ENCODE results near the gene EPHA2.
"Not testable (repeated sequence)": the region's sequence is repeated elsewhere in the genome, so short reads cannot be mapped to it uniquely, and the experiment has no call there.

Gene EPHA2

DNA sequence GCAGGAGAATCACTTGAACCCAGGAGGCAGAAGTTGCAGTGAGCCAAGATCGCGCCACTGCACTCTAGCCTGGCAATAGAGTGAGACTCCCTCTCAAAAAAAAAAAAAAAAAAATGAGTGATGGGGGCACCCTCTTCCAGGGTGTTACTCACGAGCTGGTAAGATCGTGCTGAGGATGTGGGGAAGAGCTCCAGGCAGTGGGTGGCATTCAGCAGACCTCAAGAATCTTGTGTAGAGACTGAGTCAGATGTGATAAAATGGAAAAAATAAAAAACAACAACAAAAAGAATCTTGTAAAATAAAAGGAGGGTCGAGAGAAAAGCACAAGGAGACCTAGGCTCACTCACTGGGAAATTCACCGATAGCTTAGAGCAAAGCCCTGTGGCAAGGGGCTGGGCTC, 38.5 kb downstream of the EPHA2 start:
- DNase-seq = no peak

DNA sequence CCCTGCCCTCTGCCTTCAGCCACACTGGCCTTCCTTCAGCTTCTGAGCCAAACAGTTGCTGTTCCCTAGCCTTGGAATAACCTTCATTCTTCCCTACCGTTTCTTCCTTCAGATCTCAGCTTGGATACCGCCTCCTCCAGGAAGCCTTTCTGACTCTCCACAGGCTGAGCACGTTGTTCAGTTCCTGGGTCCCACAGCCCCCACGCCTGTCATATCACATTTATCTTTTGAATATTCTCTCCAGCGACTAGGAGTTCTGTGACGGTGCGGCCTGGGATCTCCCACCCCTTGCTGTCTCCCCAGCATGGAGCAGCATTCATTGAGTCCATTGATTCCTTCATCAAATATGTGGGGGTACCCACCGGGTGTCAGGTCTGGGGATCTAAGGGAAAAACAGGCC, 39.2 kb downstream of the EPHA2 start:
- DNase-seq = no peak

DNA sequence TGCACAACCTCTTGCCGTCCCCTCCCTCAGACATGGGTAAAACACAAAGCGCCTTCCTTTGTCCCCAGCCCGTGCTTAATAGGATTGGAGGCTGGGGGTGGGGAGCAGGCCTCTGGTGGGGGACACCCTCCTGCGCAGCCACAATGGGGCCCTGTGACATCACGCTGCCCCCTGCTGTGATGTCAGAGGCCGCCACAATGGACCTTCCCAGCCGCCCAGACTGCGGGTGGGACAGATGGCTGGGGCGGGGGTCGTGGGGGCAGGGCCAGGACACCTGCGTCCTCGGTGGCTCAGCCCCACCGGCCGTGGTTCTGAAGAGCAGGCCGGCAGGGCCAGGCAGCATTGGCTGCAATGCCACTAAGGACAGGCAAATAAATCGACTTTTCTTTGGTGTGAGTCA, 39.9 kb downstream of the EPHA2 start:
- no peak for DNase-seq

DNA sequence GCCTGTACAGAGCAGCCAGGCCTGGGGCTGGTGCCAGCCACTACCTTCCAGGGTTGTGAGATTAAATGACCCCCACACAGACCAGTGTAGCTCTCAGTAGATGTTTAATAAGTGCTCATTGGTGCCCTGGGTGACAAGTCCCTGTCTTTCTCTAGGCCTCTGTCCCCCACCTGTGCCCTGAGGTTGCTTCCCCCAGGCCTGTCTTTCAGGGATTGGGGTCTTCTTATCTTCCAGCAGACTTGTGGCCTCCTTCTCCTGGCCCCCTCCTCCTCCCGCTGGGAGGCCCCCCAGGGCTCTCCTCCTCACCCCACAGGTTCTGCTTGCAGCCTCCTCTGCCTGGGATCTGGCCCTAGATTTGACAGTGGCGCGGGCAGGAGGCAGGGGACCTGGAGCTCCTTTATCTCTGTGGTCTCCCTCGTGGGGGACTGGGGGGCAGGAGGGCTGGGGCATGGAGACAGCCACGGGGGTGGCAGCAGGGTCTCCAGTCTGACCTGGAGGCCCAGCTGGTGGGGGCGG, 40.3 kb downstream of the EPHA2 start:
- no peak for DNase-seq

DNA sequence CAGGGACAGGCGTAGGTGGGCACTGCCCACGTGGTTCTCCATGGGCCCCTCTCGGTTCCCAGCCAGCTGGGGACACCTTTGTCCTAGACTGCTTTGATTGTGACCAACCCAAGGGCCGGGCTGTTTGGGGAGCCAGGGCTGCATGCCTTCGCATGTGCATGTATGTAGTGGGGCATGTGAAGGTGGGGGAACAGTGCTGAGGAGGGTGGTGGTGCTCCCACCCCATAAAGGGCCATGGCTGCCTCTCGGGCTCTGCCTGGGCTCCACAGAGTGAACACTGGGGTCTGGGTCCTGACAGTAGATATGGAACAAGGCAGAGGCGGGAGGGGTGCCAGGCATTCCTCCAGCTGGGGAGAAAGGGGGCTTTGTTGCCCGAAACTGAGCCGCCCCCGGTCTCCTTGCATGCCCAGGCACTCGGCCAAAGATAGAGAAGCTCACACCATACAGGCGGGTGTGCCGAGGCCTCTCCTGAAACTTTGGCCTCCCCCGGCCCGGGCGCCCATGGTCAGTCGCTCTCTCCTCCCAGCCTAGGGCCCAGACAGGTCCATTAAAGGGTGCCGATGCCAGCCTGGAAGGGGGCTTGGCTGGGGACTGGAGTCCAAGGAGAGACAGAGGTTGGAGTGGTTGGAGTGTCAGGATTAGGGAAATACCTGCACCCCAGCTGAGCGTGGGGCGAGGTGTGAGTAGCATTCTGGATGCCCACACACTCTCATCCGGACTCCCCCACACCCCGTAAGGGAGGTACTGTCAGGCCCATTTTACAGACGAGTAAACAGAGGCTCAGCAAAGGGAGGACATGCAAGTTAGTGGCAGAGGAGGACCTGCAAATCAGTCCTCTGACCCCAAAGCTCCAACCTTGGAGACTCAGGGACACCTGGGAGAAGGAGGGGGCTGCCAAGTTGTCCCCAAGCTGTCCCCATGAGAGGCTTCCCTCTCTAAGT, 41.1 kb downstream of the EPHA2 start:
- no peak for DNase-seq

DNA sequence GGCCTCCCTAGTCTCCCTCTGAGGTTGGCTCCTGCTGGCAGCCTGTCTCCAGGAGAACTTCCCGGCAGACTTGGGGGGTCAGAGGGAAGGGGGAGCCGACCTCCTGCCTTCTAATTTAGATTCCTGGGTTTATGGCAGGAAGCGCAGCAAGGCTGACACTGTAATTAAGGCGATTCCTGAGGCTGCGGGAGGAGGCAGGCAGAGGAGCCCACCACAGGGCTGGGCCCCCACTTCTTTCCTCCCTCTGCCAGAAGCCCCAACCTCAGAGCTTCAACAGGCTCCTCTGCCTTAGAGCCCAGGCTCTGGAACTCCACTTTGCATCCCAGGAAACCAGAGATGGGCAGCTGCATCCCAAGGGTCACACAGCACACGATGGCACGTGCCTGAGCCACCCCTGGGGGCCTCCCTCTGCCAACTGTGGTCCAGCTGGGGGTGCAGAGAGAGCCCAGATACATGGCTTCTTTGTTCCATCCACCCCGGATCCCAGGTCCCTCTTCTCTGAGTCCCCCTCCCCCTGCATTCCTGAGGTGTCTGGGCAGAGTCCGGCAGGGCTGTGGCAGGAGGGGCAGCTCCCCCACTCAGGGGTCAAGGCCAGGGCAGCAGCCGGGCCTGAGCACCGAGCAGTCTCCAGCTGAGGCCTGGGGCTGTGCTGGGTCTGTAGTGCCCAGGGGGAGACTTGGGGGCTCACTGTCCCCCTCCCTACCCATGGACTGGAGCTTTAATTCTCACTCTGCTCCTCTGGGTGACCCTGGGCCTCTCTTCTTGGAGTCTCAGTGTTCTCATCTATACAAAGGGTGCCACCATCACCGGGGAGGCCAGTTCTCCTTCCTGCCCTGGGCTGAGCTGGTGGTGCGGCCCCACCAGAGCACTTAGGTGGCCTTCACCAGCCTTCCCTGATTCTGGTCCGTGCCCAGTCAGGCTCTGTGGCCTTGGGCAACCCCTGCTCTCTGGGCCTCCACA, 43.0 kb downstream of the EPHA2 start:
- DNase-seq = no peak

DNA sequence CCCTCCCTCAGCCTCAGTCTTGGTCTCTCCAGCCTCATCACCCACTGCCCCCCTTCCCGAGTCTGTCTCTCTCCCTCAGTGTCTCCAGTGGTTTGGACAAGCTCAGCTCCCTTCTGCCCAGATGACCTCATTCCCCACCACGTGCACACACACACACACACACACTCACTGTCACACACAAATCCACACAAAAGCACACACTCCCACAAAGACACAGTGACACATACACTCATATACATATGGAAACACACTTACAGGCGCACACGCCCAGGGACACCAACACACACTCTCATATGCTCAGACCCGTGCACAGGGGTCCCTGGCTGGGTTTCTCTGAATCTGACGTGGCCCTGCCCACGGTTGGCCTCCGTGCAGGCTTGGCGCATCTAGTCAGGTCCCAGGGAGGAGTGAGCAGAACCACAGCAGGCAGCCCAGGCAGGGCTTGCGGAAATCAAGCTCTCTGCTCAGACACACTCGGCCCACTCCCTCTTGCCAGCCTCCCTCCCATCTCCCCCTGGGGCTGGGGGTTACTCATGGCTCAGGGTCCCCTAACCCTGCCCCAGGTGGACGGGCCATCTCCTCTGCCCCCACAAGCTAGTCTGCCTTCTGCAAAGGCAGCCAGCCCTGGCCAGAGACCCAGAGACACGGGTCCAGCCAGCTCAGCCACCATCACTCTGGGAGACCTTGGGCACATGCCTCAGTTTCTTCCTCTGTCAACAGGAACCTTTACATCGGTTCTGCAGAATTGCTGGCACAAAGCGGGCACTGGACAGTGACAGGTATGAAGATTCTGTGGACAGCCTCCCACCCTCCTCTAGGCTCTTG, 43.9 kb downstream of the EPHA2 start:
- no peak for DNase-seq

DNA sequence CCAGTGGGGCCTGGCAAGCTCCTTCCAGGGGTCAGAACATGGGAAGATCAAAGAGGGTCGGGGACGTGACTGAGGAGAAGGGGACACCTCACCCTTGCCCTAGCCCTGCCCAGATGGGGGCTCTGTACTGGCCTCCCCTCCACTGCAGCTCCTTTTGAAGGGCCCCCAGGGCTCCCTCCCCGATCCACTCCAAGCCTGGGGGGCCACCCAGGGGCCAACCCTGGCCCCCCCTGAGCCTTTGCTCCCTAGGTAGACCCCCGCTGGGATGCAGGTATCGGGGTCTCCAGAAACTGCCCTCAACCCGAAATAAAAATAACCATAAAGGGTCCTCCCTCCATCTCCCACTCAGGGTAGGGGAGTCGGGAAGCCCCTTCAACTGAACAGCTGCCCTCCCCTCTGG, 45.0 kb downstream of the EPHA2 start:
- no peak for DNase-seq

DNA sequence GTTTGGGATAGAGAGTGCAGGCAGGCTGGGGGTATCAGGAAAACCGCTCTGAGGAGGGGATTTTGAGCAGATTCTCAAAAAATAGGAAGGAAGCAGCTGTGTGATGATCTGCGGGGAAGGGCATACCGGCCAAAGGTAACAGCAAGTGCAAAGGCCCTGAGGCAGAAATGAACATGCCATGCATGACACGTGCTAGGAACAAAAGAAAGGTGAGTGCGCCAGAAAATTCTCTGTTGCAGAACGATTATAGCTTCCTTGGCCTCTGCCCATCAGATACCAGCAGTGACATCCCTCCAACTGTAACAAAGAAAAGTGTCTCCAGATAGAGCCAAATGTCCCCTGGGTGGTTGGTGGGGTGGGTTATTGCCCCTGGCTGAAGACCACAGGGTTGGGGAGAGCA, 45.4 kb downstream of the EPHA2 start:
- no peak for DNase-seq

DNA sequence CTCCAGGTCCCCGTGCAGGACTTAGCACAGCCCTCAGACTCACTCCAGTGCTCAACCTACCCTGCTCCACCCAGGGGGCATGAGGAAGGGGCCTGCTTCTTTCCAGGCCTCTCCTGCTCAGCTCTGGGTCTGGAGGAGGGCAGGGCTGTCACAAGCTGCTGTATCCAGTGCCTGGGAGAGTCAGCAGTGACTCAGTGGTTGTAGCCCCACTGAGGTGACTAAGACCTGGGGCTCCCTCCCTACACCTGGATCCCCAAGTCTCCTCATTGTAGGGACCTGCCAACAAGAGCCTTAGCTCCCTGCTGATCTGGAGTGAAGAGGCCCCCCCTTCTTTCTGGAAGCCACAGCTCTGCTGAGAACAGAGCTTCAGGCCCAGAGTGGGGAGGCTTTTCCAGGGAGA, 46.3 kb downstream of the EPHA2 start:
- DNase-seq = no peak

DNA sequence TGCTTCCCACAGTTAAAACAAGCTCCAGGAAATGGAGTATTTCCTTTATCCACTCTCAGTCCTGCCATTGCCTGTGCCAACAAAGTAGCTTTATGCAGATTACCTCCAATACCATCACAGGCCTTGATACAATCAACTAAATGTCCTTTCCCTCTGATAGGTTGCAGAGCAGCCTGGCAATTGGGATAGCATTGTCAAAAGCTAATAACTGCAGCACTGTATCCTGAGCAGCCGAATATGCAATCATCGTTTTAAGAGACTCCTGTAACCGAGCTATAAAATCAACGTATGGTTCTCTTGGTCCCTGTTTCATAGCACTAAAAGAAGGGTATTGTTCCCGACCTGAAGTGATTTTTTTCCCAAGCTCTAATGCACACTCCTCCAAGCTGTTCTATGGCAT, 48.8 kb downstream of the EPHA2 start:
- not testable (repeated sequence) for DNase-seq

DNA sequence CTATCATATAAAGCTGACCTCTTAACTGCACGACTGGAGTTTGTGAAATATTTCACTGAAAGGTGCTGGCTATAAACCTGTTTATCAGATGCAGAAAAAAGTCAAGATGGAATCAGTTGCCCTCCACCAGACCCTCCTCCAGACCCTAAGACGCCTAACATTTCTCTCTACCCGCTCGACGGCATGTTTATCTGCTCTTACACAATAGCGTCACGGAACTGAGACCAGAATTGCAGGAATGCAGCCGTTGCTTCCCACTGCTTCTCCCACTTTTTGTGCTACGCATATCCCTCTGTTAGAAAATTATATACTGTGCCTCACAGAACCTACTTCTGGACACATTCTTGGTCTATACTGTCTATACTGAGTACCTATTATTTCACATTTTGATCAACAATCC, 54.2 kb downstream of the EPHA2 start:
- no peak for DNase-seq

DNA sequence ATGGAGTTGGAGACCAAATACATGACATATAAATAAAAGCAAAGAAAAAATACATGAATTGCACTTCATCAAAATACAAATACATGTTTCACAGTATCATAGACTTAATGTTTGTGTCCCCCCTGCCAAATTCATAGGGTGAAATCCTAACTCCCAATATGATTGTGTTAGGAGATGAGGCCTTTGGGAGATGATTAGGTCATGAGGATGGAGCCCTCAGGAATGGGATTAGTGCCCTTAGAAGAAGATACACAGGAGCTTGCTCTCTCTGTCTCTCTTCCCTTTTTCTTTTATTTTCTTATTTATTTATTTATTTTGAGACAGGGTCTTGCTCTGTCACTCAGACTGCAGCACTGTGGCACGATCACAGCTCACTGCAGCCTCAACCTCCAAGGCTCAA, 56.5 kb downstream of the EPHA2 start:
- no peak for DNase-seq

DNA sequence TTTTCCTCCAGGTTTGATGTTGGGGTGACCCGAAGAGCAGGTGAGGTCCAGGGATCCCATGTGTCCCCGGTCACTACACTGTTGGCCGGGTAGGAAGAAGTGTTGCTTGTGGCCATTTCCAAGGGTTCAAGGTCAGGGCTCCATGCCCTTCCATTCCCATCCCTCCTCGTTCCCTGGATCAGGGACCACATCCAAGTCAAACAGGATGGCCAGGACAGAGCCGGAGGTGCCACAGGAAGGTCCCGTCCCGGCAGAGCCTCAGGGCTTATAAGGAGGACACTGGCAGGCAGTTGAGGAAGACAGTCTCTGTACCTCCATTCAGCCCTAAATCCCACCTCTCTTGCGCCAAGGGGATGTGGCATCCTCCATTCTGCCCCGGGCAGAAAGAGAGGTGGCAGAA, 60.4 kb downstream of the EPHA2 start:
- no peak for DNase-seq

DNA sequence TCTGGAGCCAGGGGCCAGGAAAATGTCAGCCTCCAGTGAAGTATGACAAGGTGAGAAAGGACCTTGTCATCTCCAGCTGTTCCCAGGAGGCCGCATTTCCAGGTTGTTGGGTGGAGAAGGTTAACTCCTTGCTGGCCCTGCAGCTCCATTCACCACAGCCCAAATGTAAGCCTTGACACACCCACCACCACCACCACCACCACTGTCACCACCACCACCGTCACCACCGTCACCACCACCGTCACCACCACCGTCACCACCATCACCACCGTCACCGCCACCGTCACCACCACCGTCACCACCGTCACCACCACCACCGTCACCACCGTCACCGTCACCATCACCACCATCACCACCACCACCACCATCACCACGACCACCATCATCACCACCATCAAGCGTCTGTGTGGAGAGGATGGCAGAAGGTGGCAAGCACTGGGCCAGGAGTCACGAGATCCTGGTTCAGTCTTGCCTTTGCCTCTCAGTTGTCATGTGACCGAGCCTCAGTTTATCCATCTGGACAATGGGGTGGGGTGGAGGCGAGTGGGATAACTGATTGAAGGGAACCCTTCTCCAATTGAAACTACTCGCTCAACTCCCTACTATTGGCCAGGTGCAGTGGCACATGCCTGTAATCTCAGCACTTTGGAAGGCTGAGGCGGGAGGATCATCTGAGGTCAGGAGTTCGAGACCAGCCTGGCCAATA, 61.3 kb downstream of the EPHA2 start:
- DNase-seq = no peak

DNA sequence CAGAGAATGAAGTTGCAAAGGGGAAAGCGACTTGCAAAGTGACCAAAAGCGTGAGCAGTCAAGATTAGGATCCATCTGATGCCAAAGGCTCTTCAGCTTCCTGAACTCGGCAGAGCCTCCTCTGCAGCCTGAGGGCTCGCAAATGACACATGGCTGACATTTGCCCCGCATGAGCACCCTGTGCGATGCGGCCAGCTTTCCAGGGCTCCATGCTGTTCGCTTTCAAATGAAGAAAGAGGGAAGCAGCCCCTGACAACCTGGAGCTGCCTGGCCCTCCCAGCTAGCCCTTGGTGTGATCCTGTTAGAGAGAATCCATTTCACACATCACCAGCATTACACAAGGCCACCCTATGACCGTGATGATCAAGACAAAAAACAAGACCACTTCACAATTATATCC, 62.3 kb downstream of the EPHA2 start:
- no peak for DNase-seq

DNA sequence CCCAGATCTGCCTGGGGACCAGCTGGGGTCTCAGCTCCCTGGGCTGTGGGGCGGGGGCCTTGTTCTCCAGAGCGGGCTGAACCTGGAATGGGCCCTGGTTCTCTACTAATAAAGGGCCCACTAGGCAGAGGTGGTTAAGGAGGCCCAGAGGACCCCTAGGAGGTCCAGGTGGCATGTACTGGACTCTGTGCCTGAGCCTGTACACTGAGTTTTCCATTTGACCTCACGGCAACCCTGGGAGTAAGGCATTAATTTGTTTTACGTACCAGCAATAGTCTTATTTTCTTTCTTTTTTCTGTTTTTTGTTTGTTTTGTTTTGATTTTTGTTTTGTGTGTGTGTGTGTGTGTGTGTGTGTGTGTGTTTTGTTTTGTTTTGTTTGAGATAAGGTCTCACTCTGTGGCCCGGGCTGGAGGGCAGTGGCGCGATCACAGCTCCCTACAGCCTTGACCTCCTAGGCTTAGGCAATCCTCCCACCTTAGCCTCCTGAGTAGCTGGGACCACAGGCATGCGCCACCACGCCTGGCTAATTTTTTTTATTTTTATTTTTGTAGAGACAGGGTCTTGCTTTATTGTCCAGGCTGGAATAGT, 62.9 kb downstream of the EPHA2 start:
- DNase-seq = no peak

DNA sequence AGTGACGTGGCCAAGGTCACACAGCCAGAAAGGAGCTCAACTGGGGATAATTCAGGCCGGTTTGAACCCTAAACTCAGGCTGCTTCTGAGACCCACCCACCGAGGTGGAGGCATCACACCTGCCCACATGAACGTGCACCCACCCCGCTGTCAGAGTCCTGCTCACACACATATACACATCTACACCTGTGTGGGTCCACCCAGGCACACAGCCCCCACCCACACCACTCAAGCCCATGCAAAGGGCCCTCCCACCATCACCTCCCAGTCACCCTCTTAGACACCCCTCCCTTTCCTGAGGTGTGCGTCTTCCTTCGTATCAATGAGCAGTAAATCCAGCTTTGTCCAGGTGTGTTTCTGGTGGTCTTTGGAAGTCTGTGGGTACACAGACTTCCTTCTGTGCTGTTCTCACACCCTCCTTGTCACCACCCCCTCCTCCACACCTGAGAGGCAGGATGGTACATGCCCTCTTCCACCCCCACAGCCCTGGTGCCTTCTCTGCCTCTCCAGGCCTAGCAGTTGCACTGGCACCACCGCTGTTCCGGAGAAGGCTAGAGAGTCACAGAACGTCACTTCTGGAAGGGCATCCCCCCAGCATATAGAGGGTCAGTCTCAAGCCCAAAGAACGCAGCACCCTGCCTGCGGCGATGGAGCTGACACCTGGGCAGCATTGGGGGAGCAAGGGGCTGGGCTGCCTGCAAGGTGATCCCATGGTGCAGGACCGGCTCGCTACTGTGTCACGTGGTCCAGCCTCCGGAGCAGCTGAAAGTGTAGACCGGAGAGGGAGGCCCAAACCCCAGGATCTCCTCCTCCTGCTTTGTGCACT, 63.6 kb downstream of the EPHA2 start:
- no peak for DNase-seq

DNA sequence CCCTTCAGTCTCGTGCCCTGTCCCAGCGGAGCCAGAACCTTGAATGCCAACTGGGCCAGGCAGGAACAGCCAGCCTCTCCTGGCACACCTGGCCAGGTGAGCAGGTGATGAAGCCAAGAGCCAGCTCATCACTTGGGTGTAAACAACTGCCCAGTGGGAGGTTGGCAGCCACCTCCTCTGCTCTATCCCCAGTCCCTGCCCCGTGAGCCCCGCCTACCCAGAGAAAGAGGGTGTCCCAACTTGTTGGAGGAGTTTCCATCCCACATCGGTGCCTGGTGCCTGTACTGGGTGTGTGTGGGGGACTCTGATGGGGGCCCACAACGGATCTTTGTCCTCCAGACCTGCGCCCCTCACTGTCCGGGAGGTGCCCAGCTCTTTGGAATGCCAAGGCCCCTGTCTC, 64.6 kb downstream of the EPHA2 start:
- no peak for DNase-seq

DNA sequence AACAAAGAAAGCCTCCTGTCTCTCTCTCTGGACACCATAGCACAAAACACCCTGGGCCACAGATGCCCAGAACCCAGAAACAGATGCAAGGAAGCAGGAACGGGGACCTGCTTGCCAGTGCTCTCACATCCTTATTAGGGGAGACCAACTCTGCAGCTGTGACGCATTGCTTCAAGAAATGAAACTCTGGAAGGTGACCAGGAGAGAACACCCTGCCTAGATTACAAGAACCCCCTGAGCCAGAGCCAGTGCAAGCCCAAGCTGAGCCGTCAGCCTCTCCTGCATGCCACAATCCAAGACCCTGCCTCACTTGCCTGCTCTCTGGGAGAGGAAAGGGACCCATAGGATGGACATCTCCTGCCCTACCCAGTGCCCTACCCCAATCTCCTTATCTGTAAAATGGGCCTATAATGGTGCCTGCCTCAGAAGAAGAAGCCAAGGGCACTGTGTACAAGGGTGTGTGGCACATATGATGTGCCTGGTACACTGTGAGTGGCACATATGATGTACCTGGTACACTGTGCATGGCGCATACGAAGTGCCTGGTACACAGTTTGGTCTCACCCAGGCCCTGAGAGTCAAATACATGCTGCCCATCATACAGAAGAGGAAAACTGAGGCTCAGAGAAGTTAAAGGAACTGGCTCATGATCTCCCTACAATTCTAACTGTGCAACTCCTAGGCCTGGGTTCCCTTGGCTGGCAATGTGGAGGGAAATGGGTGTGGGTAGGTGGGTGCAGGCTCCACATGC, 65.6 kb downstream of the EPHA2 start:
- DNase-seq = no peak

All from activated naive CD4-positive, alpha-beta T cell treated with anti-CD3 and anti-CD28 coated beads, Interleukin-2, amount 50 U/mL, for 16 hours (primary cell).